PC-3 (cell line): Measurements from ENCODE around the gene ERCC4. TPM values are rescaled to one million over a fixed set of nuclear protein-coding genes. Genes with fewer than 3 reads are reported as not detected.

ENCODE experiments used
- ATAC-seq: fragments of 200-7000 bp; cut with Tn5 transposase; 2 replicates; pipeline ENCODE4 v1.9.1; 2020; ENCODE audit warnings: mild to moderate bottlenecking, moderate library complexity
- BruUV-seq: library from RNA; stranded (reverse); fragments of 400-500 nt; replicated peaks from 2 replicates; lab custom pipeline; 2021; lab: Mats Ljungman, UMichigan
- CTCF ChIA-PET: fragments of 300-600 bp; sonication (Branson Sonifier 250); formaldehyde crosslinking; loops from one replicate; lab custom pipeline; 2022; ENCODE audit warnings: antibody characterized with exemption; lab: Charles Lee
- POLR2A ChIA-PET: fragments of 300-600 bp; sonication (Branson Sonifier 250); formaldehyde crosslinking; loops from one replicate; lab custom pipeline; 2022; ENCODE audit warnings: antibody characterized with exemption; ENCODE audit not compliant: unreplicated experiment; lab: Charles Lee
- DNase-seq: peaks from one replicate; pipeline ENCODE4 v3.0.0-alpha.2; 2015
- H2AFZ ChIP-seq: fragments of 300-600 bp; sonication (generic); 2 replicates; pipeline ENCODE4 v1.6.0; 2016; ENCODE audit warnings: antibody characterized with exemption, low read length
- H3F3A ChIP-seq: fragments of 300-600 bp; sonication (generic); one replicate; pipeline ENCODE4 v1.6.0; 2017; ENCODE audit warnings: antibody characterized with exemption, low read length, control low read depth, mild to moderate bottlenecking; ENCODE audit not compliant: unreplicated experiment
- H3K27ac ChIP-seq: fragments of 300-600 bp; sonication (generic); 2 replicates; pipeline ENCODE4 v1.5.1; 2016; ENCODE audit warnings: mild to moderate bottlenecking, low read length
- H3K27me3 ChIP-seq: fragments of 300-600 bp; sonication (generic); 2 replicates; pipeline ENCODE4 v1.6.1; 2016; ENCODE audit warnings: low read length, mixed read lengths
- H3K36me3 ChIP-seq: fragments of 300-600 bp; sonication (generic); 2 replicates; pipeline ENCODE4 v1.6.1; 2016; ENCODE audit warnings: low read depth, mixed run types, low read length, mixed read lengths
- H3K4me1 ChIP-seq: fragments of 300-600 bp; sonication (generic); 2 replicates; pipeline ENCODE4 v1.5.1; 2016; ENCODE audit warnings: low read length; ENCODE audit not compliant: insufficient read depth
- H3K4me2 ChIP-seq: fragments of 300-600 bp; sonication (generic); 2 replicates; pipeline ENCODE4 v1.6.0; 2016; ENCODE audit warnings: low read length
- H3K4me3 ChIP-seq: fragments of 300-600 bp; sonication (generic); 2 replicates; pipeline ENCODE4 v1.5.1; 2016; ENCODE audit warnings: mild to moderate bottlenecking, low read length, mixed read lengths
- H3K79me2 ChIP-seq: fragments of 300-600 bp; sonication (generic); 2 replicates; pipeline ENCODE4 v1.6.1; 2017; ENCODE audit warnings: low read length, mixed read lengths
- H3K9ac ChIP-seq: fragments of 300-600 bp; sonication (generic); 2 replicates; pipeline ENCODE4 v1.6.0; 2016; ENCODE audit warnings: mild to moderate bottlenecking, low read length
- H3K9me2 ChIP-seq: fragments of 300-600 bp; sonication (generic); replicated peaks from 2 replicates; pipeline ENCODE4 v1.6.1; 2016; ENCODE audit warnings: mixed run types, low read length, mixed read lengths
- H3K9me3 ChIP-seq: fragments of 300-600 bp; sonication (generic); 2 replicates; pipeline ENCODE4 v1.6.1; 2016; ENCODE audit warnings: low read length, mixed read lengths
- H4K20me1 ChIP-seq: fragments of 300-600 bp; sonication (generic); 2 replicates; pipeline ENCODE4 v1.6.1; 2016; ENCODE audit warnings: low read length, mixed read lengths
- CTCF ChIP-seq: fragments of 300-600 bp; sonication (generic); conservative IDR thresholded peaks from 2 replicates; pipeline ENCODE4 v1.5.1; 2017; ENCODE audit warnings: antibody characterized with exemption, low read depth, mild to moderate bottlenecking, low read length
- EZH2 ChIP-seq: fragments of 300-600 bp; sonication (generic); IDR thresholded peaks from one replicate; pipeline ENCODE4 v1.6.1; 2017; ENCODE audit warnings: antibody characterized with exemption, mild to moderate bottlenecking, low read length; ENCODE audit not compliant: unreplicated experiment
- EZH2phosphoT487 ChIP-seq: fragments of 300-600 bp; sonication (generic); IDR thresholded peaks from 2 replicates; pipeline ENCODE4 v1.6.1; 2018; ENCODE audit warnings: mild to moderate bottlenecking, antibody characterized with exemption, low read length, borderline replicate concordance
- intact Hi-C: fragments of 100-400 bp; cut with micrococcal nuclease; formaldehyde crosslinking; loops from 2 replicates; pipeline ENCODE4 v1.9.0; 2023
- total RNA-seq: library from RNA; depleted of rRNA; stranded (reverse); fragments of >200 nt; gene quantifications from 2 replicates; pipeline ENCODE4 v1.2.3, GENCODE V29; 2014

Gene ERCC4
- total RNA-seq, 1 experiment from 2014 or later = 3.2 TPM

GRCh38 chr16:13915033-13915635, 4.8 kb upstream of the ERCC4 start:
- H3K4me2 ChIP-seq = no peak overlapping the region
- no peak overlapping the region for H2AFZ ChIP-seq
- H3K79me2 ChIP-seq = peaks cover 1% of the 10 kb centered on the region; the same call in 1 of the 2 replicates
- no peaks in the 10 kb centered on the region for H4K20me1 ChIP-seq
- TF ChIP-seq EZH2 (no peak), CTCF (no peak), EZH2phosphoT487 (no peak)
- no peaks in the 10 kb centered on the region for H3F3A ChIP-seq
- H3K36me3 ChIP-seq = no peaks in the 10 kb centered on the region
- no peak overlapping the region for H3K4me3 ChIP-seq
- no peaks in the 10 kb centered on the region for H3K9me2 ChIP-seq
- H3K27ac ChIP-seq = no peak overlapping the region
- DNase-seq (no peak), ATAC-seq (no peak)
- H3K4me1 ChIP-seq = no peaks in the 10 kb centered on the region
- POLR2A ChIA-PET = no interaction called here
- CTCF ChIA-PET = no interaction called here
- H3K9me3 ChIP-seq = no peaks in the 10 kb centered on the region
- intact Hi-C loops = no loop called here
- H3K27me3 ChIP-seq = no peaks in the 10 kb centered on the region; the same call in 1 of the 2 replicates
- no peak overlapping the region for H3K9ac ChIP-seq
- no TSS peak for BruUV-seq

- TF ChIP-seq EZH2 = no peak
- TF ChIP-seq CTCF = no peak
- no peak for TF ChIP-seq EZH2phosphoT487
- no peaks in the 10 kb centered on the region for H4K20me1 ChIP-seq
- H3K27me3 ChIP-seq = no peaks in the 10 kb centered on the region
- ChIA-PET CTCF (interaction anchor here (0.6 to 1.2 kb wide), 5 partner anchors 15 to 293 kb away, joined by 3 to 7 read pairs (median 3); no protein-coding TSS in a partner anchor), POLR2A (no interaction called here)
- H3K4me1 ChIP-seq = peaks cover 10% of the 10 kb centered on the region; the same call in 1 of the 2 replicates
- peak overlapping the region; percentile 42; the same call in 1 of the 2 replicates for H3K9ac ChIP-seq
- DNase-seq (peak; percentile 50), ATAC-seq (peak; percentile 18)
- H3K27ac ChIP-seq = no peak overlapping the region
- H2AFZ ChIP-seq = peak overlapping the region; percentile 89
- peaks cover 10% of the 10 kb centered on the region for H3K79me2 ChIP-seq
- no peaks in the 10 kb centered on the region for H3K9me3 ChIP-seq
- H3K4me2 ChIP-seq = peak overlapping the region; percentile 86
- H3F3A ChIP-seq = no peaks in the 10 kb centered on the region
- intact Hi-C loops = loop anchor here (2.0 kb wide), 1 partner anchor 53 kb away; no protein-coding TSS in a partner anchor
- BruUV-seq = no TSS peak
- H3K4me3 ChIP-seq = peak overlapping the region; percentile 65
- no peaks in the 10 kb centered on the region for H3K36me3 ChIP-seq
- no peaks in the 10 kb centered on the region for H3K9me2 ChIP-seq
Measured at GRCh38 chr16:13919330-13919682, 648 bp upstream of the ERCC4 start.

GRCh38 chr16:13920510-13920818, 510 bp downstream of the ERCC4 start:
- Histone ChIP-seq H2AFZ (peak overlapping the region; percentile 97), H3F3A (no peaks in the 10 kb centered on the region), H3K9me3 (no peaks in the 10 kb centered on the region), H3K27ac (no peak overlapping the region), H3K4me2 (peak overlapping the region; percentile 97), H3K9me2 (no peaks in the 10 kb centered on the region), H3K79me2 (peaks cover 10% of the 10 kb centered on the region), H3K4me1 (peaks cover 10% of the 10 kb centered on the region; the same call in 1 of the 2 replicates), H3K4me3 (peak overlapping the region; percentile 99), H4K20me1 (no peaks in the 10 kb centered on the region), H3K9ac (peak overlapping the region; percentile 99), H3K27me3 (no peaks in the 10 kb centered on the region), H3K36me3 (no peaks in the 10 kb centered on the region)
- CTCF ChIA-PET = interaction anchor here (0.5 to 1.1 kb wide), 3 partner anchors 54 to 626 kb away, joined by 3 to 11 read pairs (median 7); no protein-coding TSS in a partner anchor
- intact Hi-C loops = loop anchor here (5.0 to 10.0 kb wide), 5 partner anchors 94 to 327 kb away; partner anchors contain the start of gene MRTFB
- no peak for ATAC-seq
- POLR2A ChIA-PET = interaction anchor here (0.7 kb wide), 1 partner anchor 354 kb away, joined by 5 read pairs; no protein-coding TSS in a partner anchor
- TSS peak; percentile 67 for BruUV-seq
- DNase-seq = no peak
- no peak for TF ChIP-seq EZH2phosphoT487
- TF ChIP-seq CTCF = no peak
- no peak for TF ChIP-seq EZH2
